K562 (cell line): ENCODE data around the gene STC2. TPM values are rescaled to one million over a fixed set of nuclear protein-coding genes. Genes with fewer than 3 reads are reported as not detected.

Source experiments
- ATF3 ChIP-seq, 2 experiments: fragments of 450-650 bp in 1 of 2; sonication (generic) in 1 of 2; formaldehyde crosslinking in 1 of 2; IDR thresholded peaks in 1 of 2; conservative IDR thresholded peaks in 1 of 2; 2 replicates each; pipeline versions ENCODE4 v1.6.1 to v1.8.1; 2016 to 2023; ENCODE audit warnings: mild to moderate bottlenecking in 2 of 2, moderate library complexity in 2 of 2, inconsistent platforms in 1 of 2, missing genetic modification reagents in 1 of 2
- CTCFL ChIP-seq: IDR thresholded peaks from 2 replicates; pipeline ENCODE4 v1.6.1; 2011; ENCODE audit warnings: borderline replicate concordance, low read depth, mild to moderate bottlenecking, moderate library complexity, low read length; ENCODE audit not compliant: insufficient read depth, poor library complexity, severe bottlenecking
- CXXC5 ChIP-seq: fragments of 250-450 bp; sonication (Bioruptor Pico); IDR thresholded peaks from 2 replicates; pipeline ENCODE4 v1.8.0; 2022; ENCODE audit warnings: inconsistent platforms, mild to moderate bottlenecking, moderate library complexity
- ERF ChIP-seq: fragments of 450-650 bp; formaldehyde crosslinking; IDR thresholded peaks from 2 replicates; pipeline ENCODE4 v1.4.0; 2020; ENCODE audit warnings: mild to moderate bottlenecking, mixed read lengths
- GABPA ChIP-seq: fragments of 200-800 bp; sonication (Bioruptor generic); conservative IDR thresholded peaks from 2 replicates; pipeline ENCODE4 v1.6.1; 2016; ENCODE audit warnings: low read depth, missing genetic modification characterization, missing compliant biosample characterization
- JUN ChIP-seq, 2 experiments: sonication (generic) in 1 of 2; formaldehyde crosslinking in 1 of 2; IDR thresholded peaks; 2 replicates each; pipeline versions ENCODE4 v1.6.1 to v1.8.0; 2012 to 2022; ENCODE audit warnings: borderline replicate concordance in 2 of 2, mild to moderate bottlenecking in 2 of 2, improper control_type of control experiment in 1 of 2, low read depth in 1 of 2, low read length in 1 of 2, missing genetic modification reagents in 1 of 2
- ZHX1 ChIP-seq: fragments of 150-350 bp; conservative IDR thresholded peaks from 2 replicates; pipeline ENCODE4 v1.6.1; 2014; ENCODE audit warnings: low read length
- ZNF224 ChIP-seq: sonication (generic); formaldehyde crosslinking; IDR thresholded peaks from 2 replicates; pipeline ENCODE4 v1.8.0; 2022; ENCODE audit warnings: mild to moderate bottlenecking, missing genetic modification reagents
- ZNF318 ChIP-seq, 2 experiments: fragments of 450-650 bp; IDR thresholded peaks; 2 replicates each; pipeline ENCODE4 v1.6.1; 2016; ENCODE audit warnings: mild to moderate bottlenecking in 2 of 2, borderline replicate concordance in 1 of 2, low read depth in 1 of 2, moderate library complexity in 1 of 2
- polyA plus RNA-seq, 8 experiments: library from polyadenylated mRNA; depleted of rRNA in 4 of 8; stranded (reverse) in 5 of 8; unstranded in 3 of 8; fragments of >200 nt; fragmentation: Nextera tagmentation in 2 of 8; fragmentation: Illumina TruSeq in 1 of 8; extraction: Ambion mirVana in 2 of 8; extraction: Trizol in 1 of 8; gene quantifications; 2 replicates each; pipeline versions ENCODE4 v1.2.1 to v1.2.3, GENCODE V29; 2011 to 2014; ENCODE audit warnings: inconsistent platforms in 1 of 8, missing spikeins in 1 of 8
- total RNA-seq, 7 experiments: library from RNA; depleted of rRNA in 6 of 7; stranded (reverse); fragments of >200 nt in 6 of 7; fragmentation: Illumina TruSeq in 2 of 7; extraction: Trizol in 2 of 7; gene quantifications; 2 replicates each; pipeline versions ENCODE4 v1.2.1 to v1.2.3, GENCODE V29; 2011 to 2021; ENCODE audit warnings: low replicate concordance in 1 of 7

The STC2 gene
- total and polyA plus RNA-seq, 9 of the 15 experiments (the other 6 are each of a cell fraction or from before 2014, with no cell fraction given) = 0.62 to 31.7 (median 7.4) TPM

GRCh38 chr5:173283318-173284288 is 44.6 kb downstream of the STC2 start (continued):
- TF ChIP-seq ERF = no peak
- peak; percentile 88 for TF ChIP-seq CTCFL
- TF ChIP-seq ZHX1 = no peak
- no peak for TF ChIP-seq ZNF318 (IDR thresholded peaks at IDR 0.05; ENCODE audit: borderline replicate concordance in 1 of 2, low read depth in 1 of 2)
- TF ChIP-seq ATF3 (IDR thresholded peaks at IDR 0.05) = no peak
- no peak for TF ChIP-seq ATF3 (CRISPR knock-in tag; conservative IDR thresholded peaks at IDR 0.05)
- TF ChIP-seq CXXC5 = peak; percentile 80
- TF ChIP-seq ZNF224 (CRISPR knock-in tag) = no peak
- 0 out of 2 replicates have a peak, but pooled peaks have one; percentile 15 for TF ChIP-seq GABPA (tag)
- TF ChIP-seq JUN (IDR thresholded peaks at IDR 0.05; ENCODE audit: borderline replicate concordance, low read depth, low read length) = peak; percentile 45; the same call in 1 of the 2 replicates
- TF ChIP-seq JUN (CRISPR knock-in tag; IDR thresholded peaks at IDR 0.05; ENCODE audit: borderline replicate concordance) = no peak
